DOHH2 (cell line): ENCODE data around the gene CALCA.
A peak's percentile ranks its signal among the peaks of the same experiment; 100 is the strongest.

Source experiments
- H3F3A ChIP-seq: fragments of 200-600 bp; sonication (generic), shearing (Covaris generic); 2 replicates; pipeline ENCODE4 v1.6.0; 2016; ENCODE audit warnings: antibody characterized with exemption, mild to moderate bottlenecking; ENCODE audit not compliant: control insufficient read depth, insufficient read depth
- H3K27ac ChIP-seq: fragments of 200-600 bp; sonication (generic); 2 replicates; pipeline ENCODE4 v1.5.1; 2014; ENCODE audit warnings: low read depth, mild to moderate bottlenecking, low read length, moderate library complexity
- H3K27me3 ChIP-seq: fragments of 200-600 bp; sonication (generic); 2 replicates; pipeline ENCODE4 v1.6.1; 2014; ENCODE audit warnings: mild to moderate bottlenecking, low read length, mixed read lengths; ENCODE audit not compliant: control insufficient read depth
- H3K36me3 ChIP-seq: fragments of 200-600 bp; sonication (generic); 2 replicates; pipeline ENCODE4 v1.6.1; 2014; ENCODE audit warnings: mild to moderate bottlenecking, low read length, moderate library complexity, mixed read lengths; ENCODE audit not compliant: control insufficient read depth
- H3K4me1 ChIP-seq: fragments of 200-600 bp; sonication (generic); 2 replicates; pipeline ENCODE4 v1.6.1; 2014; ENCODE audit warnings: mild to moderate bottlenecking, low read length, mixed read lengths; ENCODE audit not compliant: control insufficient read depth
- H3K4me2 ChIP-seq: fragments of 200-600 bp; sonication (generic); 2 replicates; pipeline ENCODE4 v1.6.0; 2014; ENCODE audit warnings: mild to moderate bottlenecking, low read length, moderate library complexity
- H3K4me3 ChIP-seq: fragments of 200-600 bp; sonication (generic); 2 replicates; pipeline ENCODE4 v1.5.1; 2014; ENCODE audit warnings: mild to moderate bottlenecking, low read length, mixed read lengths
- H3K79me2 ChIP-seq: fragments of 200-600 bp; sonication (generic); 2 replicates; pipeline ENCODE4 v1.6.1; 2014; ENCODE audit warnings: mild to moderate bottlenecking, low read length, mixed read lengths; ENCODE audit not compliant: control insufficient read depth
- H3K9me2 ChIP-seq: fragments of 200-600 bp; sonication (generic); replicated peaks from 2 replicates; pipeline ENCODE4 v1.6.1; 2014; ENCODE audit warnings: mild to moderate bottlenecking, low read length, mixed read lengths; ENCODE audit not compliant: control insufficient read depth
- H3K9me3 ChIP-seq: fragments of 200-600 bp; sonication (generic); 2 replicates; pipeline ENCODE4 v1.6.1; 2014; ENCODE audit warnings: antibody characterized with exemption, low read length, mixed read lengths; ENCODE audit not compliant: control insufficient read depth, insufficient read depth
- H4K20me1 ChIP-seq: fragments of 200-600 bp; sonication (generic); 2 replicates; pipeline ENCODE4 v1.6.0; 2014; ENCODE audit warnings: low read depth, mild to moderate bottlenecking, antibody characterized with exemption, low read length, moderate library complexity; ENCODE audit not compliant: control insufficient read depth, insufficient read depth
- CTCF ChIP-seq: fragments of 200-600 bp; sonication (generic); IDR thresholded peaks from one replicate; pipeline ENCODE4 v1.5.1; 2014; ENCODE audit warnings: antibody characterized with exemption, mild to moderate bottlenecking, low read depth, low read length; ENCODE audit not compliant: poor library complexity, severe bottlenecking
- EZH2phosphoT487 ChIP-seq: fragments of 200-600 bp; sonication (generic); IDR thresholded peaks from 2 replicates; pipeline ENCODE4 v1.6.1; 2017; ENCODE audit warnings: borderline replicate concordance, mild to moderate bottlenecking, antibody characterized with exemption, low read length, moderate library complexity, mixed read lengths

CALCA gene

DNA sequence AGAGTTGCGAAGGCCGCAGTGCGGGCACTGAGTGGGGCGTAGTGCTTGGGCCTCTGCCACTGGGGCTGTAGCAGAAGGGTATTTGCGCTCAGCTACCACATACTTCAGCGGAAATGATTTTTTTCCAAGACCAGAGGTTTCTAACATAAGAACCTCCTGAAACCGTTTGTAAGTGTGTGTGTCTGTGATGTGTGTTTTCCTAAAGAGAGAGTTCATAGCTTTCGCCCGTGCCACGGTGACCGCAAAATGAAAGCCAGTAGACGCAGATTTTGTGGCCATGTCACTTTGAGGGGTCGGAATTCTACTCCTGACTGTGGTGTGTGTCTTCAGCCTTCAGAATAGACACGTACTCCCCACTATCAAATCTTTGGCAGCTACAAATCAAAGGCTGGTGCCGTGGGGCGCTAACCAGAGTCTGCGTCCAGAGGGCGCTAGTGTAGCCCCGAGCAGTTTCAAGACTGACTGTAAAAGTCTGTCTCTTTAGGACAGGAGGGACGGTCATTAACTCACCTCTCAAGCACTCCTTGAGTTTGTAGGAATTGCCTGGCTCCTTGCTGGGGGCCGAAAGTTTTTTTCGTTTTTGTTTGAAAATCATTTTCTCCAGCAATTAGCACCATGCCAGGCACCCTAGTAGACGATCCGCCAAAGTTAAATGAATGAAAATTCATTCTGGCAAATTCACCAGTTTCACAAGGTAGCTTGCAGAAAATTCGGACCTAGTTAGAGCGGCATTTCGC is 2.5 kb upstream of the CALCA start:
- Histone ChIP-seq H3F3A (no peaks in the 10 kb centered on the region), H3K4me3 (no peak overlapping the region), H3K9me3 (no peaks in the 10 kb centered on the region), H3K79me2 (no peaks in the 10 kb centered on the region), H3K36me3 (no peaks in the 10 kb centered on the region), H3K4me2 (no peak overlapping the region), H3K27ac (no peak overlapping the region), H3K4me1 (no peaks in the 10 kb centered on the region), H4K20me1 (no peaks in the 10 kb centered on the region), H3K27me3 (peaks cover 28% of the 10 kb centered on the region), H3K9me2 (no peaks in the 10 kb centered on the region)
- TF ChIP-seq EZH2phosphoT487: no peak
- TF ChIP-seq CTCF: peak; percentile 85

DNA sequence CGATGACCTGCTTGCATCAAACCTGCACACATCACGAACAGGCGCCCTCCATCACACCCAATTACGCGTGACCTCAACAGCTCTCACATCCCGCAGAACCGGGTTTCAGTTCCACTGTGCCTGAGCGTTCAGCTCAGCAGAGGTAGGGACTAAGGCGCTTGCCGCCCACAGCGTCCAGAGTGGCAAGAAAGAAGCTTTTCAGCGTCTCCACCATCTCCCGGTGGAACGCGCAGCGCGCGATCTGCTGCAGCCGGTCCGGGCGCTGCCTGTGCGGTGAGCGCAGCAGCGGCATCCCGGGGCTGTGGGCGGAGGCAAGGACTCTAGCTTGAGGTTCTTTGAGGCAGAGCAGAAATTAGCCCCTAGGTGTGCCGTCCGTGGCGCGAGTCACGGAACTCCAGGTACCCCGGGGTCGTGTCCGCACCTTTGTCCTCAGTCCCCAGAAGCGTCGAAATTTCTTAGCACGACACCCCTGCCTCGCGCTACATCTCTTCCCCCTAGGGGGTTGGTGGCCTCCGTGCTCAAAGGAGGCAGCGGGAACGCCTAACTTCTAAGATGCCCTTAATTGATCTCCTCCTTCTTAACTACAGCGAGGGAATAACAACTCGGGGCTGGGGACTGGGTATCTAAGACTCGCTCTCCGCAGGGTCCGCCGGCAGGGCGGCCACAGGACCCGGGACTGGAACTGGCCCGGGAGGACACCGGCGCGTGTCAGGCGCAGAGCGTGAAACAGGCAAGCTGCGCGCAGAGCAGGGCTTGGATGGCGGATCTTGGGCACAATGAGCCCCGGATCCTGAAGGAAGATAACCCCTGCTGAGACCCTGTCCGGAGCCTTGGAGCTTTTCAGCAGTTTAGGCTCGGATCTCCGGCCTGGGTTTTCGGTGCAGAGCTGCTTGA is 1.7 kb upstream of the CALCA start:
- no peak for TF ChIP-seq CTCF
- H3K27ac ChIP-seq: no peak overlapping the region
- H3K9me3 ChIP-seq: no peaks in the 10 kb centered on the region
- H3F3A ChIP-seq: no peaks in the 10 kb centered on the region
- H3K79me2 ChIP-seq: no peaks in the 10 kb centered on the region
- no peaks in the 10 kb centered on the region for H3K36me3 ChIP-seq
- no peaks in the 10 kb centered on the region for H3K9me2 ChIP-seq
- no peak overlapping the region for H3K4me2 ChIP-seq
- H3K27me3 ChIP-seq: peaks cover 28% of the 10 kb centered on the region
- H4K20me1 ChIP-seq: no peaks in the 10 kb centered on the region
- no peaks in the 10 kb centered on the region for H3K4me1 ChIP-seq
- no peak overlapping the region for H3K4me3 ChIP-seq

DNA sequence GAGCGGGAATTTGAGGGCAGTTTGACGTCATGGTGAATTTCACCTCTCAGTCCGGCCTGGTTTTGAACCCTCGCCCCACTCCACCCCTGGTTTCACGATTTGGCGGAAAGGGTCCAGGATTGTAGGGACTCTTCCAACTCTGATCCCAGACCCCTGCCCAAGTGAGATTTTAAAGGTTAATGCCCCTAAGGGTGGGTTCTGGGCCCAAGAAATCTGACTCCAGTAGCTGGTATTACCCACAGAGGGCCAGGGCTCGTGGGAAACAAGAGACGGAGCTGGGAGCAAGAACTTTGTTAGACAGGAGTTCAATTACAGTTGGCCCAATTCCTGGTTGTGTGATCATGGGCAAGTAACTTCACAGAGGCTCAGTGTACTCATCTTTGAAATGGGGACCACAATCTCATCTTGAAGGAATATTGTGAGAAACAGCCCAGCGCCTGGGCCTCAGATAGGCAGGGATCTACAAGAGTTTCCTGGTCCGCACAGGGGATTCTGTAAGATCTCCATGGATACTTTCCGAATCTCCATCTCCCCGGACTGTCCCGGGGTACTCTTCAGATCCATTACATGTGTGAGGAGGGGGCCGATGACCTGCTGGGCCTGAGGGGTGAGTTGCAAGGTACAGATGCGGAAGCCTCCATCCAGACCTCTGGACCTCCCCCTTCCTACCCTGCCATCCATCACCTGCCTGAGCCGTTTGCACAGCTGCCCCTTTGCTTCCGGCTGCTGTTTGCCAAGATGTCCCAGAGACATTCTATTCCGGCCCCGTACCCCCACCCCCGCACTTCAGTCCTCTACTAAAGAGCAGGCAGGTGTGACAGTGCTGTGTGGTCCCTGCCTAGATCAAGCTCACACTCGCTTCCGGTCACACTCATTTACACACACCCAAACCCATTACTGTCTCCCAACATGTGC is 687 bp upstream of the CALCA start:
- Histone ChIP-seq H3K79me2 (no peaks in the 10 kb centered on the region), H3K9me2 (no peaks in the 10 kb centered on the region), H3K27me3 (peaks cover 27% of the 10 kb centered on the region), H3K36me3 (no peaks in the 10 kb centered on the region), H3K4me3 (no peak overlapping the region), H3K4me2 (no peak overlapping the region), H4K20me1 (no peaks in the 10 kb centered on the region), H3K27ac (no peak overlapping the region), H3K4me1 (no peaks in the 10 kb centered on the region), H3F3A (no peaks in the 10 kb centered on the region), H3K9me3 (no peaks in the 10 kb centered on the region)
- TF ChIP-seq EZH2phosphoT487 (no peak), CTCF (no peak)
